OCI-LY3 (cell line): Measurements from ENCODE around the gene NELL2.
A peak's percentile ranks its signal among the peaks of the same experiment; 100 is the strongest.

Experiments
- CTCF ChIP-seq: fragments of 200-600, 300-600 bp; sonication (generic); IDR thresholded peaks from 2 replicates; pipeline ENCODE4 v1.5.1; 2014; ENCODE audit warnings: antibody characterized with exemption, low read length, low read depth
- EZH2phosphoT487 ChIP-seq: fragments of 200-600 bp; shearing (Covaris generic); IDR thresholded peaks from 2 replicates; pipeline ENCODE4 v1.6.1; 2018; ENCODE audit warnings: antibody characterized with exemption, mixed run types, low read depth

GRCh38 chr12:44497044-44497443 is 379.1 kb downstream of the NELL2 start:
- TF ChIP-seq CTCF (peak; percentile 35), EZH2phosphoT487 (no peak)
